NCI-H2196 (cell line): ENCODE results near the gene NKD2.
"Not testable (repeated sequence)": the region's sequence is repeated elsewhere in the genome, so short reads cannot be mapped to it uniquely, and the experiment has no call there.

Experiments used
- DNase-seq: peaks from one replicate; lab custom pipeline; 2025; ENCODE audit not compliant: unreplicated experiment; lab: John Stamatoyannopoulos, UW

The NKD2 gene

DNA sequence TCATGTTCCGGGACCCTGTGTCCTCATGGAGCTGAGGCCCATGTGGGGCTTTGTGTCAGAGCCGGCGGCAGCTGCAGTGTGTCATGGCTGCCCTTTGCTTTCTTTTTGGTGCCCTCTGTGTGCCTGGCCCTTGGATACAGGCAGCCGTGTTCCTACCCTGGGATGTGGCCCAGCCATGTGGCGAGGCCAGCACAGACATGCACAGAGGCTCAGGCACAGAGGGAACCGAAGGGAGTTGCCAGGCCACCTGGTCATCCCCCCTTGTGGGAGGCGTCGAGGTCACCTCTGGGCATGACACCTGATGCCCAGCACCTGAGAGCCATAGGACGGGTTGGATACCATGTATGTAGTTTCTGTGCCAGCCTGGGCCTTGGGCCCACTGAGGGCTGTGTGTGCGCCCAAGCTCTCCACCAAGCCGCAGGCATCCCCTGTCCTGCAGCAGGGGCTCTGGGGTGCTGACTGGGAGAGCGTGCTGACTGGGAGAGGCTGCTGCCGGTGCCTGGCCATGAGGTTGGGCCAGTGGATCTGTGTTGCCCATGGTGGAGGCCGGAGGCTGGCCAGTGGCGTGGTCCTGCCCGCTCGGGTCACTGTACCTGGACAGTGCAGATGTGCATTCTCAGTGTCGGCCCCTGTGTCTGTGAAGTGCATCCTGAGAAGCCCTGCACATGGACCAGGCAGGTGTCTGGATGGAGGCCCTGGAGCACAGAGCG, 4.8 kb downstream of the NKD2 start:
- no peak for DNase-seq

DNA sequence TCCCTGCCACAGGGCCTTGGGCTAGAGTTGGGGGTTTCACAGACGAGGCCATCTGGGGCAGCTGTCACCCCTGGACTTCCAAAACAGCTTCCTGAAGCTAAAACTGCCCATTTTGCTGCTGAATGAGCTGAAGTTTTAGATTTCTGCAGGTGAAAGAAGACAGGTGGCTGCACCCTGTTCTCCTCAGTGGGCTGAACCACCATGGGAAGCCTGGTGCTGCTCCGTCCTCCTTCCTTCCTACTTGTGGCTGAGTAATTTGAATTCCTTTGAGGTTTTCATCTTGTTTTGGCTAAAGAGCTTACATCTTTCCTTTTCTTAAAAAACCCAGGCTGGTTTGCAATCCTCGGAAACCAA, 5.3 kb downstream of the NKD2 start:
- no peak for DNase-seq

DNA sequence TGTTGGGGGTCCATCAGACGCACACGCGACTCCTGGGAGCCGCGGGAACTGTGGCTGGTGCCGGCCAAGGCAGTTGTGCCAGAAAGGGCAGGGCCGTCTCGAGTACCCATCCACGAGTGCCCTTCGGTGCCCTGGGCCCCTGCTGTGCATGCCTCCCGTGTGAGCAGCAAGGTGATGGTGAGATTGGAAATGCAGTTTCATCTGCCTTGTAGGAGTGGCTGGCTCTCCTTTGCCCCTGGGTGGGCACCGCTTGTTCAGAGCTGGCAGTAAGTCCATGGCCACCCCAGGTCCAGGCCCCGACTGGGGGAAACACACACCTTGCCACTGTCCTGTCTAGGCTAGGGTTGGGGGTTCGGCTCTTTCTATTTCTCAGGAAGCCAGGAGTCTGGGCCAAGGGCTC, 5.7 kb downstream of the NKD2 start:
- DNase-seq = no peak

DNA sequence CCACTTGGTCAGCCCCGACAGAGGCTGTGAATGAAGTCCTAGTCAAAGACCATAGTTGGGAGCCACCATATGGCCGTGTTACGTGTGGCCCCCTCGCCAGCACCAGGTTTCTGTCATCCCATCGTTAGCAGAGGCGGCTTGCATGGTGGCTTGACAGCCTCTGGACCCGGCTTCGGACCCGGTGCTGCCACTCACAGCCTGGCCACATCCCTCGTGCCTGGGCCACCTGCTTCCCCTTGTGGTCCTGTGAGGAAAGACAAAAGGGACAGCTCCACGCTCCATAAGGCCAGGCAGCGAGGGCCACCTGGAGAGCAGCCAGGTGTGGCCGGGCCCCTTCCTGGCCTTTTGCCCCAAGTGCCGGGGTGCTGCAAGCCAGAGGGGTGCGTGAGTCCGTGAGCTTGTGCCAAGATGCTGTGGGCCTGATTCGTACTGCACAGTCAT, 6.2 kb downstream of the NKD2 start:
- no peak for DNase-seq

DNA sequence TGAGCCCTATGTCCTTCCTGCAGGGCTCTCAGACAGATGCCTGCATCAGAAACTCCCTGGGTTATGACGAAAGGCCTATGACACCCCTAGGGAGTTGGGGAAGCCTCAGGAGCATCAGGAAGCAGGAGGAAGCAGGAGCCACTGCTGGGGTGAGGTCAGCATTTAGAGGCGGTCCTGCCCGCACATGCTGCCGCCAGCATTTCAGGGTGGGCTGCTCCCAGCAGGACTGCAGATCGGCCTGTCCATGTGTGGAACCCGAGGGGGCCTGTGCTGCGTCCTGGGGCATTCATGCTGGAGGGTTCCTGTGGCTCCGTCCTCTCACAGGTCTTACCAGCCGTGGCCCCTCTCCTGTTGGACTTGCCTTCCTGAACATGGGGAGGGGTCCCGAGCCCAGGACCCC, 6.9 kb downstream of the NKD2 start:
- DNase-seq = no peak

DNA sequence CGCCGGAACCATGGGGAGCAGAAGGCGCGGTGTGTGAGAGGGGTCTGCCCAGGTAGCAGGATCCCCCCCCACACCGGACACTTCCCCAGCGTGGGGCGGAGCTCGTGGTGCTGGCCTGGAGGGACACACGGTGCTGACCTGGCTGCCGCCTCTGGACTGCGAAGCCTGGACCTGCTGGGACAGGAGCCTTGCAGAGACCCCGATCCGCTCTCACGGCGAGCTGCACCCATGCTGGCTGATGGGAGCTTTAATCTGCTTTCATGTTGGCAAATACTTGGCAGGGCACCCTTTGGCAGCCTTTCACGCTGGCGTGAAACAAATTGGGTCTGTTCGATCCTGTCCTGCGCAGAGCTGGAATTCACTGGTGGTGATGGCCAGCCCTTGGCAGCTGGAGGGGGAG, 7.4 kb downstream of the NKD2 start:
- DNase-seq = no peak

DNA sequence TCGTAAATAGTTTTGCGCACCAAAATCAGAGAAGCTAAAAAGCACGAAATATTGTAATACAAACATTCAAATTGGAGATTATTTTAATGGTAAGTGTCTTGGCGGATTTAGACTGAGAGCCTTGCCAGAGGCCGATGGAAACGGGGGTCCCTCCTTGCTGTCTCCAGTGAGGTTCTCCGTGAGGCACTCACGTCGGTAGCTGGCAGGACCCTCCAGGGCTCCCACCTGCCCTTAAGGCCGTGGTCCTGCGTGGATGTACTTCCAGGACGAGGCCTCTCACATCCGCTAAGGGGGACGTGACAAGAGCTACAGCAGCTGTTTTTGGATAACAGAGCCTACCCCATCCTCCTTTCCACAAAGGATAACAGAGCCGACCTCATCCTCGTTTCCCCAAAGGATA, 7.9 kb downstream of the NKD2 start:
- DNase-seq = no peak

DNA sequence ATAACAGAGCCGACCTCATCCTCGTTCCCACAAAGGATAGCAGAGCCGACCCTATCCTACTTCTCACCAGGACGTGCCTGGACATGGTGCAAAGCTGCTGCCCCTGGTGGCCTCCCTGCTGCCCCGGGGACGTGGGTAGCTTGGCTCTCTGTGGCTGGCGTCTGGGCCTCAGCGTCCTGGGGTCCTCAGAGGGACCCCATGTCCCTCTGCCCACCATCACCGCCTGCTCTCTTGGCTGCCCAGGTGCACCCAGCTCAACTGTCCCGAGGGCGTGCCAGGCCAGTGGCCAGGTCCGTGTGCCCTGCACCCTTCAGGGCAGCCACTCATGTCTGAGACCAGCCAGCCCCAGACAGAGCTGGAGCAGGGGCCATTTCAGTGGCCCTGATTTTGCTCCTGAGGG, 8.5 kb downstream of the NKD2 start:
- DNase-seq = no peak

DNA sequence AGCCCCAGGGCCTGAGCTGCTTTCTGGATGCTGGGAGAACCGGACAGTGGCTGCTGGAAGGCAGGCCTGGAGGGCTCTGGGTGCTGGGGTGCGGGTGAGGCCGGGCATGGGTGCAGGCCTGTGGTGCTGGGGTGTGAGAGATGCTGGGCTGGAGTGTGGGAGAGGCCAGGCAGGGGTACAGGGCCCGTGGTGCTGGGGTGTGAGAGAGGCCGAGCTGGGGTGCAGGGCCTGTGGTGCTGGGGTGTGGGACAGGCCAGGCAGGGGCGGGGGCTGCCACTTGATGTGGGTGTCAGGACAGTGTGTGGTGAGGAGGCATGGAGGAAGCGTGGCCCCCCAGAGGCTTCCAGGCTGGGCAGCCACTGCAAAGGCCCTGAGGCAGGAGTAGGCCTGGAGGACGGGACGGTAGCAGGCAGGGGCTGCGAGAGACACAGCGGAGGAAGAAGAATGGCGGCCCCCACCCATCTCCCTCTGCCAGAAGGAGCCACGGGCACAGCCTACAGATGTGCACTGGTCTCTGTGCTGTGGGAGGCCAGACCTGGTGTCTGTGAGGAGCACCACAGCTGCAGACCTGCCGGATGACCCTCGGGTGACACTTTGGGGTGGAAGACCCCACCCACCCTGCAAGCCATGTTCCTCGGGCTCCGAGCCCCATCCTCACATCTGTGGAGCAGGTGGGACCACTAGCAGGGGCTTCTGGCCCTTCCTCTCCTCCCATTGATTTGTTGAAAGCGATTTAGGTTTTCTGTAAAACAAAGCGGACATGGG, 9.3 kb downstream of the NKD2 start:
- no peak for DNase-seq

DNA sequence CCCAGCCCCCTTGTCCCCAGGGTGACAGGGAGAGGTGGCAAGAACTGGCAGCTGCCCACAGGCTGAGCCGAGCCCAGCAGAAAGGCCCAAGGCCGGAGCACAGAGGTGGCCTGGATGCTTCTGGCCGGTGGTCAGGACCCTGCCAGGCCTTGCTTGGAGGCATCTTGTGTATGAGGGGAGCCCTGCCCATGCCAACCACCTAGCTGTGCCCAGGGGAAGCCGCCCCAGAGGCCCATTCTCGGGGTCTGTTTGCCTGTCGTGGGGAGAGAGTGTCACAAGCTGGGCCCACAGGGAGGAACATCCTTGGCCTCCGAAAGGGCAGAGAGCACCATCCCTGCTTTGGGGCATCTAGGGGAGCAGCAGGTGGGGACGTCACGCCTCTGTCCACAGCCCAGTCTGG, 10.0 kb downstream of the NKD2 start:
- no peak for DNase-seq

DNA sequence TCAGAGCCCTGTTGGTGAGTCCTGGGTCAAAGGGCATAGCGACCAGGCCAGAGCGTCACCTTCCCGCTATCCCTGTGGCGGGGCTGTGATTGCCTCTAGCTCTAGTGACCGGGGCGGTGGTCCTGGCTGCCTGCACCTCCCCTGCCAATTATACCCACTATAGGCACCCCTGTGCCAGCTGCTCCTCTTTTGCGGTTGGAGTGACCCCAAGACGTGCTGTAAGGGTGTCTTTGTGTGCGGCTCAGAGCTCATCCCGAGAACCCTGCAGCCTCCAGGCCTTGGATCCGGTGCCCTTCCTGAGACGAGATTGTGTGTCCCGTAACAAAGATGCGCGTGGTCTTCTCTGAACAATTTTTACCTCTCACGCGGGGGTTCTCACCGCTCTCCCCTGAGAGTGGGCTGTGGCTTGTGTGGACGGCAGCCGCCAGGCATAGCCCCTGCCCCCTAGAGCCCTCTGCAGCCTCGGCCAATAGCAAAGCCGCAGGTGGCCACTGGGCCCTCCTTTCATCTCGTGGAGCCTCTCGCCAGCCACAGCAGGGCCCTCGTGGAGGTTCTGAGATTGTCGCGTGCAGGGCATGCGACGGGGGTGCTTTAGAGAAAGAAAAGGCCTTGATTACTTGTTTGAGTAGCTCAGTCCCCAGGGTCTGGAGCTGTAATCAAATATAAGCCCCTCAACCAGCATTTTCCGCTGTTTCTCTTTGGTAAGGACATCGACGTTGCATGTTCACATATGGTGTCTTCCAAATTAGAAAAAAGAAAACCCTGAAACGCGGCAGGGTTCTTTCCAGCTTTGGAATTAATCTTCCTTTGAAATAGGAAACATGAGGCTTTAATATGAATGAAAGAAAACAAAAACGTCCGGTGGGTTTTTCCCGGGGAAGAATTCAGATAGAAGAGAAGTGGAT, 10.7 kb downstream of the NKD2 start:
- no peak for DNase-seq

DNA sequence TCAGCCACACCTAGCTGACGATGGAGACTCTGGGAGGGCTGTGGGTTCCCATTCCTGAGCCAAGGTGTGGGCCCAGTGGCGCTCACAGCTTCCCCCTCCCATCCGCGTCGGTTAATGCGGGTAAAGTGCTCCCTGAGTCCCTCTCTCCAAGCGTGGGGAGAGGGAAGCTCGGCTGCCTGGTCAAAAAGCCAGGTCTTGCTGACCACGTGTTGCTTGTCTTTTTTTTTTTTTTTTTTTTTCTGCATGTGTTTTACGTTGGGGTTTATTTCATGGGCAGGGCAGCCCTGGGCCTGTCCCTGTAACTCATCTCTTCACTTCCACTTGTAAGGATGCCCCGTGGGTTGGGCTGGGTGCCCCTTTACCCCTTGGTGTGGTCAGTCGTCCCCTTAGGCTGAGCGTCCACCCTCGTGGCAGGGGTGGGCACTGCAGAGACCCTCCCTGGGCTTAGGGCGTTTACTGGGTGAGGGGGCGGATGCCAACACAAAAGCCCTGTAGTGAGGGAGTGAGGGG, 11.9 kb downstream of the NKD2 start:
- DNase-seq = no peak

DNA sequence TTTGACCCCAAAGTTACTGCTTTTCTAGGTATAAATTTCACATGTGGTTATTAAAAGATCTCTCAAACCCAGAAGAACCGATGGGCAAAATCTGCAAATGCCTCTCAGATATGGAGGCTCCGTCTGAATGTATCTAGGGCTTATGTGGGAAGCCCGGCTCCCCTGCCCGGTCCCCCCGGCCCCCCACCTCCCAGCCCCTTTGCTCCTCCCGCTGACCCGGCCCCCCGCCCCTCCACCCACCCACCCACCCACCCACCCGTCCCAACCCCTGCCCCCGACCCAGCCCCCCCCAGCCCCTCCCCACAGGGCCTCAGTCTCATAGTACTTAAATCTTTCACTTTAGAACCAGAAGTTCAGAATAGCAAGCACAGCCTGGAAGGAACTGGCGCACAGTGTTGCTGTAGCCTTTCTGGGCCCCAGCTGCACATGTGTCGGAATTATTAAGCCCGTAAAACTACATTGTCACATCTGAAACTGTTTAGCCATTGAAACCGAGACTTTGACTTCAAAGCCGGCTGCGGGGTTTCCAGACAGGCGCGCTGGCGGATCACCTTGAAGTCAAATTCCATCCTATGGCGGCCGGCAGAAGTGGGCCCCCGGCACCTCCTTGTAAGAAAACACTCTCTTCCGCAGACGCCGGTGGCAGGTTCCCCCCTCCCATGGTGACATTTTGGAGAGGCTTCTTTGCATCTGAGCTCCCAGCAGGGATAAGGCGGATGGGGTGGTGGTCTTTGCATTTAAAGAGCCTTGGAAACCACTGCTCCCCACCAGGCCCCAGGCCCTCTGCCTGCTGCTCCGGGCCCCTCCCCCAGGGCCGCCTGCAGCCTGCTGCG, 12.8 kb downstream of the NKD2 start:
- no peak for DNase-seq

DNA sequence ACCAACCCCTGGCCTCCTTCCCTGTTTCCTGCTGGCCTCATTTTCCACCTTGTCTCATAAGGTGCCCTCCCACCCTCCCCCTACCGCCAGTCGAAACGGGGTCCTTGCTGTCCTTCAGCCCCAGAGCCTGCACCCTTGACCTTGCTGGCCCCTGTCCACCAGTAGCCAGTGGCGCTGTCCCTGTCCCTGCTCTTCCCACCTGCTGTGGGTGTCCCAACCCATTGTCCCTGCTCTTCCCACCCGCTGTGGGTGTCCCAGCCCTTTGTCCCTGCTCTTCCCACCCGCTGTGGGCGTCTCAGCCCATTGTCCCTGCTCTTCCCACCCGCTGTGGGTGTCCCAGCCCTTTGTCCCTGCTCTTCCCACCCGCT, 13.4 kb downstream of the NKD2 start:
- not testable (repeated sequence) for DNase-seq

DNA sequence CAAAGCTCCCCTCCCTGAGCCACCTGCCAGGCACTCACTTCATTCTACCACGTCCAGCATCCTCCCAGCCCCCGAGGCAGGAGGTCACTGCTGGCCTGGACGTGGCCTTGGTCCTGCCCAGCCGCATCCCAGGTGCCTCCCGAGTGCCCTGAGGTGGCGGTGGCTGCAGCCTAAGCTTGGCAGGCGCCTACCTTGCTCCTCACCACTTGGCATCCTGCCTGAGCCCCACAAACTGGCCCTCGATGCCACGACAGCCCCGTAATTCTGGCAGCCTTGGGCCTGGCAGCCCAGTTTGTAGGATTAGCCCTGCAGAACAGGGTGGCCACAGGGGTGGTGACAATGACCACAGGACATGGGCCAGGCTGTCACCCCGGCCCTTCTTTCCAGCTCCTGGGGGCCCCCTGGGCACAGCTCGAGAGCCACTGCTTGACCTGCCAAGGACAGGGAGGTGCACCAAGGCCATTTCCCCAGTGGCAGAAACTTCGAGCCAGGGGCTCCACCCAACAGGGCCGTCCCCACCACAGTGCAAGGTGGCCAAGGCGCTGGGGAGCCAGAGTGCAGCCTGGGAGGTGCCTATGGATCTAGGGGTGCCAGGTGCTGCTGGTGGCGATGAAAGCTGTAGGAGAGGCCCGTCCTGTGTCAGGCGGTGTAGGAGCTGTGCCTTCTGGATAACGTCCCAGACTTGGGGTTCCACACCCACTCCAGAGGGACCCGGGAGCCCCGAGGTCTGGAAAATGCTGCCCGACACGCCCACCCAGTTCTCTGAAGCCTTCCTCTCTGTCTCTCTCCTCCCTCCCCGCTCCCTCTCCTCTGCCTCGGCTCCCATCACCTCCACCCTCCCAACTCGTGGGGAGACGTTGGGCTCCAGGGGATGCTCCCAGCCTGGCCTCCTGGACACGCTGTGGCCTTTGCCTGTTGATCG, 18.4 kb downstream of the NKD2 start:
- DNase-seq = no peak

DNA sequence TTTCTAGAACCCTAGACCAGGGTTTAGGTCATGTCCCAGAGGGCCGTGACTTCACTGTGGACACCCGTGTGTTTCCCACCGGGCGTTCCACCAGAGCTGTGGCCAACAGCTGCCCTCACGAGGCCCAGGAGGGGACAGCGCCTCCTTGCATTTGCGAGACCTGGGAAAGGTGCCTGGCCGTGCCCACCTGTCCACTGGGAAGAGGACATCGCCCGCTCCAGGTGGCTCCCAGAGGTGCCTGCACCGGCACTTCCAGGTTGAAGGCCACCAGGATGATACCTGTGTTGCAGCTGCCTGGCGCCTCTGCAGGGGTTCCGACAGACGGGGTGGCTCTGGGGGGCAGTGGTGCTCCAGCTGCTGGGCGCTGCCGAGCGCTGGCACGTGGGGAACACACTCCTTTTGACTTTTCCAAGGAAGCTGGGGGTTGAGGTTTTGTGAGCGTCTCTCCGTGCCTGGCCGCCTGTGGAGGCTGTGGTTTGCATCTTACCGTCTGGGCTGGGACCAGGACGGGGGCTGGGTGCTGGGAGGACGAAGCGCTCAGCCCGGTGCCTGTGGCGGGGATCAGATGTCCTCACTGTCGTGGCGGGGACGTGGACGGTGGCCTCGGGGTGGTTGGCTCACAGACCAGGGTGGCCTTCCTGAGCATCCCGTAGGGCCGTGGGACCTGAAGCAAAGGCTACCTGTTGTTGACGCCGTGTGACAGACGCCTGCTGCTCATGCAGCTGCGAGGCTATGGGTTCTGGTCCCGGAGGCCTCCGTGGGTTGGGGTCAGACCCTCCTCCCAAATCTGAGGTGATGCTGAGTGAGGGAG, 19.2 kb downstream of the NKD2 start:
- no peak for DNase-seq

DNA sequence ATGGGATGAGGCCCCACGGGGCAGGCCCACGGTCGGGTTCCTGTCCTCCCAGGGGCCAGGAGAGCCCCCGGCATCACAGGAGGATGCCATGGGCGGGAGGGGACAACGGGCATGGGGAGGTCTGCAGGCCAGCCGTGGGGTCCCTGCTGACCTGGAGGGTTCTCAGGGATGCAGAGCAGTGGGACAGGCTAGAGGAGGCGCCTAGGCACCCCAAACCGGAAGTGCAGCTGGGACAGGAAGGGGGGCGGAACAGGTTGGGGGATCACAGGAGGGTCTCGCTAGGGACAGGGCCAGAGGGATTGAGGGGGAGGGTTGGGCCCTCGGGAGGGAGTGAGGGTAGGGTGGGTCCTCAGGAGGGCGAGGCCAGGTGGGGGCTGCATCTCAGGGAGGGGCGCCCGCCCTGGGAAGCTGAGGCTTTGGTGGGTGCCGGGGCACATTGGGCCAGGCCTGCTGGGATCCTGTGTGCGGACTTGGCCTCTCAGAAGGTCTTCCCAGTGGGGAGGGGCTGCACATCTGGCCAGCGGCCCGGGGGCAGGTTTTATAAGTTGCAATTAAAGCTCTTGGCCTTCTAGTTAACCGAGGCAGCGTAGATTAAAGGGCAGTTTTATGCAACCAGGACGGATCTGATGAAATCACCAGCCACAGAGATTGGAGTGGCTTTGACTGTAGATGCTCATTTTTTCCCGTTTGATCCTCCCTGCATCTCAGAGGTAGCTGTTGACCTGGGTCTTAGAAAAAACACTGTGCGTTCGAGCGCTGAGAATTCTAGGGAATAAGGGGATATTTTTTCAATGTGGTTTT, 20.1 kb downstream of the NKD2 start:
- no peak for DNase-seq
